Activated CD4-positive, alpha-beta T cell treated with anti-CD3 and anti-CD28 coated beads for 36 hours (primary cell): ENCODE measurements around the gene JKAMP. TPM values are rescaled to one million over a fixed set of nuclear protein-coding genes. Genes with fewer than 3 reads are reported as not detected.

Source experiments
- ATAC-seq: fragments of 200-7000 bp; cut with Tn5 transposase; one replicate; pipeline ENCODE4 v1.10.0; 2021; ENCODE audit warnings: mild to moderate bottlenecking, moderate library complexity
- CTCF ChIA-PET: fragments of 350-600 bp; sonication (Branson Sonifier 250); formaldehyde crosslinking; loops from one replicate; lab custom pipeline; 2021; ENCODE audit warnings: antibody characterized with exemption; lab: Charles Lee
- POLR2A ChIA-PET: fragments of 350-600 bp; sonication (Branson Sonifier 250); formaldehyde crosslinking; loops from one replicate; lab custom pipeline; 2021; ENCODE audit warnings: antibody characterized with exemption, inconsistent platforms; lab: Charles Lee
- DNase-seq: peaks from one replicate; pipeline ENCODE4 v3.0.0-alpha.2; 2020
- H3K27ac Mint-ChIP-seq: one replicate; pipeline ENCODE4 v1.8.0; 2021; ENCODE audit warnings: mixed read lengths
- H3K27me3 Mint-ChIP-seq: one replicate; pipeline ENCODE4 v1.8.0; 2021; ENCODE audit warnings: mixed read lengths
- H3K36me3 Mint-ChIP-seq: one replicate; pipeline ENCODE4 v1.8.0; 2021; ENCODE audit warnings: low read depth, mixed read lengths
- H3K4me1 Mint-ChIP-seq: one replicate; pipeline ENCODE4 v1.8.0; 2021; ENCODE audit warnings: mixed read lengths
- H3K4me3 Mint-ChIP-seq: one replicate; pipeline ENCODE4 v1.8.0; 2021; ENCODE audit warnings: mild to moderate bottlenecking, moderate library complexity, mixed read lengths
- H3K9me3 Mint-ChIP-seq: one replicate; pipeline ENCODE4 v1.8.0; 2021; ENCODE audit warnings: low read depth, mixed read lengths
- intact Hi-C, 2 experiments: fragments of 100-400 bp; cut with DNase I in 1 of 2; cut with micrococcal nuclease in 1 of 2; formaldehyde crosslinking; loops; one replicate each; pipeline versions ENCODE4 v1.14.2 to v1.15.1; 2022 to 2024; cut with DNase I, micrococcal nuclease
- total RNA-seq, 2 experiments: library from RNA; stranded (reverse); gene quantifications; one replicate each; pipeline ENCODE4 v1.2.3, GENCODE V29; 2021

Gene JKAMP
- total RNA-seq, 2 experiments from 2014 or later = 18.0 to 20.2 TPM

- POLR2A ChIA-PET = no interaction called here
Observed at GRCh38 chr14:59509101-59509500, 24.8 kb downstream of the JKAMP start.

GRCh38 chr14:59510001-59510400 lies 25.7 kb downstream of the JKAMP start:
- H3K36me3 Mint-ChIP-seq = no peaks in the 10 kb centered on the region
- no peak overlapping the region for H3K4me3 Mint-ChIP-seq
- H3K27me3 Mint-ChIP-seq = peaks cover 8% of the 10 kb centered on the region
- ATAC-seq (no peak), DNase-seq (no peak)
- POLR2A ChIA-PET = no interaction called here
- intact Hi-C loops = loop anchor here (2.0 to 5.0 kb wide), 2 partner anchors 17 to 357 kb away; no protein-coding TSS in a partner anchor
- no peaks in the 10 kb centered on the region for H3K4me1 Mint-ChIP-seq
- CTCF ChIA-PET = interaction anchor here (0.6 to 1.9 kb wide), 5 partner anchors 58 to 674 kb away, joined by 3 to 9 read pairs (median 4); partner anchors contain the start of gene CCDC175
- H3K27ac Mint-ChIP-seq = no peak overlapping the region
- H3K9me3 Mint-ChIP-seq = peaks cover 1% of the 10 kb centered on the region

More at GRCh38 chr14:59509101-59509500, 24.8 kb downstream of the JKAMP start:
- peaks cover 6% of the 10 kb centered on the region for H3K27me3 Mint-ChIP-seq
- DNase-seq = no peak
- H3K4me3 Mint-ChIP-seq = no peak overlapping the region
- no peak for ATAC-seq
- H3K9me3 Mint-ChIP-seq = no peaks in the 10 kb centered on the region
- H3K4me1 Mint-ChIP-seq = peaks cover 4% of the 10 kb centered on the region
- intact Hi-C loops = loop anchor here in 1 of 2 experiments (5.0 kb wide), 1 partner anchor 382 kb away; no protein-coding TSS in a partner anchor
- CTCF ChIA-PET = interaction anchor here (1.8 to 1.9 kb wide), 2 partner anchors 67 to 69 kb away, joined by 8 to 9 read pairs; partner anchors contain the start of gene CCDC175
- no peak overlapping the region for H3K27ac Mint-ChIP-seq
- peaks cover 2% of the 10 kb centered on the region for H3K36me3 Mint-ChIP-seq

- ChIA-PET POLR2A (no interaction called here), CTCF (interaction anchor here (0.7 to 2.0 kb wide), 4 partner anchors 57 to 382 kb away, joined by 3 to 9 read pairs (median 5); partner anchors contain the start of gene CCDC175)
- Mint-ChIP-seq H3K27ac (no peak overlapping the region), H3K4me1 (no peaks in the 10 kb centered on the region), H3K9me3 (peaks cover 1% of the 10 kb centered on the region), H3K36me3 (no peaks in the 10 kb centered on the region), H3K4me3 (no peak overlapping the region), H3K27me3 (peaks cover 13% of the 10 kb centered on the region)
- intact Hi-C loops = loop anchor here (2.0 to 5.0 kb wide), 2 partner anchors 16 to 356 kb away; no protein-coding TSS in a partner anchor
- no peak for ATAC-seq
- no peak for DNase-seq
Observed at GRCh38 chr14:59510966-59511365, 26.6 kb downstream of the JKAMP start.

GRCh38 chr14:59511916-59512575 lies 27.7 kb downstream of the JKAMP start:
- DNase-seq (peak; percentile 29), ATAC-seq (no peak)
- peaks cover 1% of the 10 kb centered on the region for H3K9me3 Mint-ChIP-seq
- no peaks in the 10 kb centered on the region for H3K36me3 Mint-ChIP-seq
- H3K4me3 Mint-ChIP-seq = no peak overlapping the region
- peaks cover 14% of the 10 kb centered on the region for H3K27me3 Mint-ChIP-seq
- no peak overlapping the region for H3K27ac Mint-ChIP-seq
- ChIA-PET POLR2A (no interaction called here), CTCF (interaction anchor here (0.7 to 2.0 kb wide), 8 partner anchors 9 to 650 kb away, joined by 3 to 6 read pairs (median 3); partner anchors contain the start of gene CCDC175)
- no peaks in the 10 kb centered on the region for H3K4me1 Mint-ChIP-seq
- intact Hi-C loops = loop anchor here (2.0 to 5.0 kb wide), 2 partner anchors 15 to 355 kb away; no protein-coding TSS in a partner anchor

GRCh38 chr14:59520224-59520623 lies 35.9 kb downstream of the JKAMP start:
- no peaks in the 10 kb centered on the region for H3K9me3 Mint-ChIP-seq
- DNase-seq = no peak
- ChIA-PET CTCF (no interaction called here), POLR2A (no interaction called here)
- intact Hi-C loops = no loop called here
- no peaks in the 10 kb centered on the region for H3K36me3 Mint-ChIP-seq
- peaks cover 10% of the 10 kb centered on the region for H3K27me3 Mint-ChIP-seq
- no peak overlapping the region for H3K4me3 Mint-ChIP-seq
- no peak for ATAC-seq
- H3K4me1 Mint-ChIP-seq = no peaks in the 10 kb centered on the region
- no peak overlapping the region for H3K27ac Mint-ChIP-seq

- CTCF ChIA-PET = interaction anchor here (0.7 kb wide), 1 partner anchor 589 kb away, joined by 3 read pairs; no protein-coding TSS in a partner anchor
- Mint-ChIP-seq H3K27ac (no peak overlapping the region), H3K36me3 (no peaks in the 10 kb centered on the region), H3K4me3 (no peak overlapping the region), H3K4me1 (no peaks in the 10 kb centered on the region), H3K27me3 (peaks cover 11% of the 10 kb centered on the region), H3K9me3 (peaks cover 4% of the 10 kb centered on the region)
- DNase-seq (no peak), ATAC-seq (no peak)
- intact Hi-C loops = no loop called here
- POLR2A ChIA-PET = no interaction called here
Observed at GRCh38 chr14:59529189-59529588, 44.9 kb downstream of the JKAMP start.

GRCh38 chr14:59530349-59530748 lies 46.0 kb downstream of the JKAMP start:
- Mint-ChIP-seq H3K9me3 (peaks cover 4% of the 10 kb centered on the region), H3K27me3 (peaks cover 10% of the 10 kb centered on the region), H3K4me1 (no peaks in the 10 kb centered on the region), H3K36me3 (no peaks in the 10 kb centered on the region), H3K4me3 (no peak overlapping the region), H3K27ac (no peak overlapping the region)
- intact Hi-C loops = no loop called here
- ChIA-PET CTCF (no interaction called here), POLR2A (no interaction called here)
- ATAC-seq (no peak), DNase-seq (no peak)

GRCh38 chr14:59532419-59532818 lies 48.1 kb downstream of the JKAMP start:
- POLR2A ChIA-PET = interaction anchor here (0.6 kb wide), 1 partner anchor 95 kb away, joined by 3 read pairs; no protein-coding TSS in a partner anchor

GRCh38 chr14:59534361-59534987 lies 50.2 kb downstream of the JKAMP start:
- POLR2A ChIA-PET = no interaction called here
- no peaks in the 10 kb centered on the region for H3K36me3 Mint-ChIP-seq
- ATAC-seq = no peak
- DNase-seq = no peak
- H3K4me1 Mint-ChIP-seq = no peaks in the 10 kb centered on the region
- CTCF ChIA-PET = no interaction called here
- peaks cover 9% of the 10 kb centered on the region for H3K27me3 Mint-ChIP-seq
- H3K4me3 Mint-ChIP-seq = no peak overlapping the region
- no peak overlapping the region for H3K27ac Mint-ChIP-seq
- no peaks in the 10 kb centered on the region for H3K9me3 Mint-ChIP-seq
- intact Hi-C loops = no loop called here

More at GRCh38 chr14:59532419-59532818, 48.1 kb downstream of the JKAMP start:
- no peak for ATAC-seq
- no peak for DNase-seq
- Mint-ChIP-seq H3K9me3 (peaks cover 4% of the 10 kb centered on the region), H3K4me1 (no peaks in the 10 kb centered on the region), H3K36me3 (no peaks in the 10 kb centered on the region), H3K27me3 (peaks cover 11% of the 10 kb centered on the region), H3K27ac (no peak overlapping the region), H3K4me3 (no peak overlapping the region)
- intact Hi-C loops = no loop called here
- CTCF ChIA-PET = no interaction called here

- H3K9me3 Mint-ChIP-seq = no peaks in the 10 kb centered on the region
- DNase-seq = no peak
- no peaks in the 10 kb centered on the region for H3K4me1 Mint-ChIP-seq
- H3K27me3 Mint-ChIP-seq = peaks cover 1% of the 10 kb centered on the region
- ChIA-PET POLR2A (no interaction called here), CTCF (no interaction called here)
- H3K27ac Mint-ChIP-seq = no peak overlapping the region
- no peaks in the 10 kb centered on the region for H3K36me3 Mint-ChIP-seq
- intact Hi-C loops = no loop called here
- H3K4me3 Mint-ChIP-seq = no peak overlapping the region
- ATAC-seq = no peak
Observed at GRCh38 chr14:59537476-59537875, 53.2 kb downstream of the JKAMP start.

- ChIA-PET POLR2A (no interaction called here), CTCF (no interaction called here)
- Mint-ChIP-seq H3K36me3 (no peaks in the 10 kb centered on the region), H3K9me3 (no peaks in the 10 kb centered on the region), H3K27ac (no peak overlapping the region), H3K4me1 (no peaks in the 10 kb centered on the region), H3K27me3 (peaks cover 4% of the 10 kb centered on the region), H3K4me3 (no peak overlapping the region)
- no peak for ATAC-seq
- no peak for DNase-seq
- intact Hi-C loops = no loop called here
Observed at GRCh38 chr14:59538936-59539335, 54.6 kb downstream of the JKAMP start.
